GM19455 (cell line): ENCODE results near the gene DDR1.
"Not testable (repeated sequence)": the region's sequence is repeated elsewhere in the genome, so short reads cannot be mapped to it uniquely, and the experiment has no call there.

Source experiments
- ATAC-seq: cut with Tn5 transposase; IDR thresholded peaks from one replicate; pipeline ENCODE4 v1.9.1; 2021; ENCODE audit not compliant: unreplicated experiment

The DDR1 gene

DNA sequence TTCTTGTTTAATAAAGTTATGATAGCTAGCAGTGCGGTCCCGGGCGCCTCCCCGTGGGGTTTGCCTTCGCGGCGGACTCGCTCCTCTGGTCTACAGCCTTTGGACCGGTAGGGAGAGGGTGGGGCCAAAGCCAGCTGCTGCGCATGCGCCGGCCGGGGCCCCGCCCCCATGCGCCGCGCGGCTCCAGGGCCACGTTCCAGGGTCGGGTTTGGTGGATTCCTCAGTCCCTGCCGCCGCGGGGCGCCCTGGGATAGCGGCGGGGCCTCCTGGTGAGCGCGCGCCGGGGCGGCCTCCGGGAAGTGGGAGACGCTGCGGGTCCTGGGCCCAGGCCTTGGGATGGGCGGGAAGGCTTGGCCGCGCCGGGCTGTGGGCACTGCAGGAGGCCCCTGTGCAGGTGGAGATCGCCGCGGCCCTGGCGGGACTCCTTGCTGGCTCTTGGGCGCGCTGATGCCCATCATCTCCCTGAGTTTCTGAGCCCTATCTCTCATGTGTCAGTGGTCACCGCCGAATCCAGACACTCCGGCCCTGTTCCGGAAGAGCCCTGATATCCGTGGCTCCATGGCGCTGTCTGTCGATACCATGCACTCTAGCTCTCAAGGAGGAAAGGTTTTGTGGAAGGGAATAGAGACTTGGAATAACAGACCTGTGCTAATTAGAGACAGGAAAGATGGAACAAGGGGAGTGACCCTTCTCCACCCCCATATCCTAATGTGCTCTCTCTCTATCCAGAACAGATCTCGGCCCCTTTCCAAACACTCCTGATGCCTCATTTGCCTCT lies 29.9 kb downstream of the DDR1 start, which contains the start of gene VARS2:
Gene VARS2 (plus strand): TSS at position 163 of the 778 bp plus-strand sequence. CDS start 599 bp downstream, at position 762.
- ATAC-seq: peak; percentile 81

DNA sequence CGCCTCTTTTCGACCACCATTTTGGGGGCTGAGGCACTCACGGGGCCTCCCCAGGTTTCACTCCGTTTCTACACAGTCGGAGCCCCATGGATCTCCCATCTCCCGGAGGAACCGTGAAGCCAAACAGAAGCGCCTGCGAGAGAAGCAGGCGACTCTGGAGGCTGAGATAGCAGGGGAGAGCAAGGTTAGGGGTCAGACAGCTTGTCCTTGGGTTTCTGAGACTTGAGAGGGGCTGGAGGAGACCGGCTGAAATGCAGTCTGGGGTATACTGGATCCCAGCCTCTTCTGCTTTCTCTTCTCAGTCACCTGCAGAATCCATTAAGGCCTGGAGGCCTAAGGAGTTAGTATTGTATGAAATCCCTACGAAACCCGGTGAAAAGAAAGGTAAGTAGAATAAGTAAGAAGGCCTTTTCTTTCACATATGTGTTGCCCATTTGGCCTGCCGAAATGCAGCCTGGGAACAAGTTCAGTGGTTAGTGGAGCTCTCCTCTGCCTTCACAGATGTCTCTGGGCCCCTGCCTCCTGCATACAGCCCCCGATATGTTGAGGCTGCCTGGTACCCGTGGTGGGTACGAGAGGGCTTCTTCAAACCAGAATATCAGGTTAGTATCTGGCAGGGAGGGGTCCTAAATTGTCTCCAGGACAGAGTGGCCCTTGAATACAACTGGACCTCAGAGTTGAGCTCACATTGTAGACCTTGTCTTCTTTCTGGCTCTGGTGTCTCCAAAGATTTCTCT lies 30.7 kb downstream of the DDR1 start:
- no peak for ATAC-seq

DNA sequence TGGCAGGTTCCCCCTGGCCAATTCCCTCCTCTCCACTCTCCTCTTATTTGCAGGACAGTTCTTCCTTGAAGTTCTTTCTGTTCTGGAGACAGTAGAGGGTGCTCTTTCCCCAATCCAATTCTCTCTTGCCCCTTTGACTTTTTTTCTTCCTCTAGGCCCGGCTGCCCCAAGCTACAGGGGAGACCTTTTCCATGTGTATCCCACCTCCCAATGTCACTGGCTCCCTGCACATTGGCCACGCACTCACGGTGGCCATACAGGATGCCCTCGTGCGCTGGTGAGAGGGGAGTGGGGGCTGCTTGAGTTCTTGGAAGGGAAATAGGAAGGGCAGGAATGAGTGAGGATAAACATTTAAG lies 31.2 kb downstream of the DDR1 start:
- no peak for ATAC-seq

DNA sequence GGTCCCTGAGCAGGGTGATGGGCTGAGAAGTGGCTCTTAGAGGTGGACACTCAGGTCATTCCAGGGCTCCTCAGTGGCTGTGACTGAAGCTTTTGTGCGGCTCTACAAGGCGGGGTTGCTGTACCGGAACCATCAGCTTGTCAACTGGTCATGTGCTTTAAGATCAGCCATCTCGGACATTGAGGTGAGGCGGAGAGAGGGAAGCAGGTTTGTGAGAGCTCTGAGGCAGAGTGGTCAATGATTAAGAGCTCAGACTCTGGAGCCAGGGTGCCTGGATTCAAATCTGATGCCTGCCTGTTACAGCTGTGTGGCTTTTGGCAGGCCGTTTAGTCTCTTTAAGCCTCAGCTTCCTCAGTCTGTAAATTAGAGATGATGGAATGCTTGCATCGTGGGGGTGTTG lies 32.7 kb downstream of the DDR1 start:
- ATAC-seq: no peak

DNA sequence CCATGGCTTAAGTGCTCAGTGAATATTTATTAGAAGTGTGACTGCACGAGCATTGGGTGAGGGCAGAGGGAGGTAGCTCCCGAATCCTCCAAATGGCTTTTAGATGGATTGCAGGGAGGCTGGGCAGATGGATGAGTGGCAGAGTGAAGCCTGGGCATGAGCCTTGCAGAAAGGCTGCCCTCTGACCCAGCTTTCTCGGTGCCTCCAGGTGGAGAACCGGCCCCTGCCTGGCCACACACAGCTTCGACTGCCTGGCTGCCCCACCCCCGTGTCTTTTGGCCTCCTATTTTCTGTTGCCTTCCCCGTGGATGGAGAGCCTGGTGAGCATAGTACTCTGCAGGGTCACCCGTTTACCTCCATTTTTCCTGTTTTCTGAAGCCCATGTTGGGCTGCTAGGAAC lies 33.2 kb downstream of the DDR1 start:
- no peak for ATAC-seq

DNA sequence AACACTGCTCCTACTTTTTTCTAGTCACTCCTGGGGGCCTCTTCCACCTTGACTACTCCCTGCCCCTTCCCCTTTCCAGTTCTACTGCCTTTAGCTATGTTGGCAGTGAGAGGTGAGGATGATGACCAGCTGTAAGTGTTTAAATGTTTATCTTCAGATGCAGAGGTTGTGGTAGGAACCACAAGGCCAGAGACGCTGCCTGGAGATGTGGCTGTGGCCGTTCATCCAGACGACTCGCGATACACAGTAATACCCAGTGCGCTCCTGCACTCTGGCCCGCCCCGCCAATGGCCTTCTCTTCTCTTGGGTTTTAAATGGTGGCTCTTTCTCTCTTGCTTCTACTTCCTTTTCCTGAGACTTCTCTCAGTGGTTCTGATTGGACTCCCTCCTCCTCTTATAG lies 34.4 kb downstream of the DDR1 start:
- ATAC-seq: no peak

DNA sequence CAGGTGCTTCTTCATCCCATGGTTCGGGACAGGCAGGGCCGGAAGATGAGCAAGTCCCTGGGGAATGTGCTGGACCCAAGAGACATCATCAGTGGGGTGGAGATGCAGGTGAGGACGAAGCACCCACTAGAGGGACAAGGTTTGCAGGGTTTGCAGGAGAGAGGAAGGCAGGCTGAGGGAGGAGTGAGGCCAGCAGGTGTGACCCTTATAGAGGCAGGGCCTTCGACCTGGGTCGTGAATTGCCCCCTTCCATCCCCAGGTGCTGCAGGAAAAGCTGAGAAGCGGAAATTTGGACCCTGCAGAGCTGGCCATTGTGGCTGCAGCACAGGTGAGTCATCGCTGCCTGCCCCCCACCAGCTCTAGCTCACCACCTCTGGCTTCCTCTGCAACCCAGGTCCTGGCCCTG lies 38.1 kb downstream of the DDR1 start:
- no peak for ATAC-seq

DNA sequence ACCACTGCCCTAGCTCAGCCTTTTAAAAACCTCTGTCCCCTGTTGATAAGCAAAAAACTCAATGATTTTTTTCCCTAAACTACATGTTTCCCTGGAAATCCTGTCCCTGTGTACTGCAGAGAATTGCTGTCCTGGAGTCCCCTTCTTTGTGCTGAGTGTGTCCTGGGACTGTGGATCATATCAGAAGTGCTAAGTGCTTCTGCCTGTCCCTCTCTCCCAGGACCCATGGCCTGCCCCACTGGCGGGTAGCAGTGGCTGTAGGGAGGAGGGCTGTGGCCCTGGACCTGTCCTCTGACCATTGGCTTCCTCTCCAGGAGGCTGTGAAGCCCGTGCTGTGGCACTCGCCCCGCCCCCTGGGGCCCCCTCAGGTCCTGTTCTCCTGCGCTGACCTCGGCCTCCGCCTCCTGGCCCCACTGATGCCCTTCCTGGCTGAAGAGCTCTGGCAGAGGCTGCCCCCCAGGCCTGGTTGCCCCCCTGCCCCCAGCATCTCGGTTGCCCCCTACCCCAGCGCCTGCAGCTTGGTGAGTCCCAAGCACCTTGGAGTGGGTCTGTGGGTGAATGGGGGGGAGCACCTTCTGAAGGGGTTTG lies 39.8 kb downstream of the DDR1 start:
- ATAC-seq: not testable (repeated sequence)

DNA sequence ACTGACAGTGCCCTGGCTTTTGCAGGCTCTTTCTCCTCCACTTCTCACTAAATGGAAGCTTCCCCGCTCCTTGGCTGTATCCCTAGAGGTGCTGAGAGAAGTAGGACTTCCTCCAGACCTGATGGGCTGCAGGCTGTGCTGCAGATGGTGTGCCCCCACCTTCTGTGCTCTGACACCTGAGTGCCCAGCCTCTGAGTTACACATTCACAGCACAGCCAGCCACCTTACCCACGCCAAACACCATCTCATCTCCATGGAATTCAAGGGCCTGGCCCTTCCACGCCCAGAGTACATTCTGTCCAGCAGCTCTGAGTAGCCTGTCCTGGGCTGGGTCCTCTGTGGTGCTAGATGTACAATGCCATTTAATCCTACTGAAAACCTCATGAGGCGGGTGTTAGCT lies 42.3 kb downstream of the DDR1 start:
- no peak for ATAC-seq

DNA sequence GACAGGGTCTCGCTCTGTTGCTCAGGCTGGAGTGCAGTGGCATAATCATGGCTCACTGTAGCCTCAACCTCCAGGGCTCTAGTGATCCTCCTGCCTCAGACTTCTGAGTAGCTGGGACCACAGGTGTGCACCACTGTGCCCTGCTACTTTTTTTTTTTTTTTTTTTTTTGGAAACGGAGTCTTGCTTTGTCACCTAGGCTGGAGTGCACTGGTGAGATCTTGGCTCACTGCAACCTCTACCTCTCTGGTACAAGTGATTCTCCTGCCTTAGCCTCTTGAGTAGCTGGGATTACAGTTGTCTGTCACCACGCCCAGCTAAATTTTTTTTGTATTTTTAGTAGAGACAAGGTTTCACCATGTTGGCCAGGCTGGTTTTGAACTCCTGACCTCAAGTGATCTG lies 42.8 kb downstream of the DDR1 start:
- ATAC-seq: not testable (repeated sequence)

DNA sequence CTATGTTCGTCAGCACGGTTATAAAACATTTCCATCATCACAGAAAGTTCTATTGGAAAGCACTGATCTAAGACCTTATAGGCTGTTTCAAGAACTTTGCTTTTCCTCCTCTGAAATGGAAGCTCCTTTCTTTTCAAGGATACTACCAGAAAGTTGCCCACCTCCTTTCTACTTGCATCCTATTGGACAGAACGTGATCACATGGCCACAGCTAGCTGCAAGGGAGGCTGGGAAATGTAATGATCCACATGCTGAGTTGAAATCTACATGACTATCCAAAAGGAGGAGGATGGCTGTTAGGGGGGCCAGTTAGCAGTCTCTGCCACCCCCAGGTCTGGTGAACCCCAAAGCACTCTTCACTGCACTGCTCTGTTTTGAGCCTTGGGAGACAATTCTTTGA lies 44.4 kb downstream of the DDR1 start:
- no peak for ATAC-seq

DNA sequence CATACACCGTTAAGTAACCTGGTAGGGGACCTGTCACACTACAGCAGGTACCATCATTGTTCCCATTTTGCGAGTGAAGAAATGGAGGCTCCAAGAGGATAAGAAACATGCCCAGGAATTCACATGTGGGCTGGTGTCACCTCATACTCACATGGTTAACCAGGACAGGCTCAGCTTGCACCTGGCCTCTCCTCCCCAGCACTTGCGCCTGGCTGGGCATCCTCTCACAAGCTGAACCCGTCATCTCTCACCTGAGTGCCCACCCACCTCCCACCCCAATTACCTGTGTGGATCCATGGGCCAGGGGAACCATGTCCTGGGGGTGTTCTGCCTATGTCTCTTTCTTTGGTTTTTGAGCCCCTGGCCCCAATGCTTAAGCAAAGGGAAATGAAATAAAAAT lies 46.2 kb downstream of the DDR1 start:
- no peak for ATAC-seq

DNA sequence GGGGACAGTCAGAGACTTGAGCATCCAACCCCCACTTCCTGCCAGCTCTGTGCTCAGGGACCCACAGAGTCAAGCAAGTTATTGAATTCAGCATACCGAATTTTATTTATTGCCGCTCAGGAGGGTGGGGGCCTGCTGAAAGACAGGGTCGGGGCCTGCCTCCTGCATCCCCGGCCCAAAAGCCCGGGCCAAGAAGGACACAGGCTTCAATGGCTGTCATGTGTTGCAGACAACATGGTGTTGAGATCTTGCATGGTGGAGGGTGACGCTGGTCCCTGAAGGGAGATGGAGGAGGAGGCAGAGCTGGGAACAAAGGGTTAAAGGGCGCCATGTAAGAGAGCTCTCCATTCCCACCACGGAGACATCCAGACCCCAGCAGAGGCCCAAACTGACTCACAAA lies 47.0 kb downstream of the DDR1 start:
- ATAC-seq: no peak

DNA sequence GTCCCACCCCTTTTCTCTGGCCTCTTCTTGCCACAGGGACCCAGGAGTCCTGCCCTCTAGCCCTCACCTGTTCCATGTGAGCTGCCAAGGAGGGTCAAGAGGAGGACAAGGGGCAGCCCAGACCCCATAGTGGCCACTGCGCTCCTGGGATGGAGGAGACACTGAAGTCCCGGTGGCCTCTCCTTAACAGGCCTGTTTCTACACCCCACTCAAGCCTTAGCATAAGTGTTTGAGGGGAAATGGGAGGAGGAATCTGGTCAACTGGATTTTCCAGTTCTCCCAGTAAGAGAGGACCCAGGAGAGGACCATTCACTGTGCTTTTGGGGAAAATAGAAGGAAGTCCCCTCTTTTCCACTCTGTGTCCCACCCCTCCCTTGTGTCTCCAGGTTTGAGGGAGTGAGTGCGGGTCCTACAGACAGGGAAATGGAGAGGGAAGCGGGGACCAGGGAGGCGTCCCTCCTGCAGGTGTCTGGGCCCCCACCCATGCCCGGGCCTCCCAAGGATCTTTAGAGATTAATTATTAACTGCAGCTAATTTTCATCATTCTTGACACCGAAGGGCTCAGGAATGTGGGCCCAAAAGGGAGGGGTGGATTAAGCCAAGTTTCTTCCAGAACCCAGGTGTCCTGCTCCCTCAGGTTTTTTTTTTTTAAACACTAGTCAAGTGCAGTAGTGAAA lies 47.8 kb downstream of the DDR1 start, which contains the start of gene SFTA2:
Gene SFTA2 (minus strand): TSS at position 202 of the 677 bp plus-strand sequence. CDS start 74 bp downstream, at position 128.
- ATAC-seq: no peak

DNA sequence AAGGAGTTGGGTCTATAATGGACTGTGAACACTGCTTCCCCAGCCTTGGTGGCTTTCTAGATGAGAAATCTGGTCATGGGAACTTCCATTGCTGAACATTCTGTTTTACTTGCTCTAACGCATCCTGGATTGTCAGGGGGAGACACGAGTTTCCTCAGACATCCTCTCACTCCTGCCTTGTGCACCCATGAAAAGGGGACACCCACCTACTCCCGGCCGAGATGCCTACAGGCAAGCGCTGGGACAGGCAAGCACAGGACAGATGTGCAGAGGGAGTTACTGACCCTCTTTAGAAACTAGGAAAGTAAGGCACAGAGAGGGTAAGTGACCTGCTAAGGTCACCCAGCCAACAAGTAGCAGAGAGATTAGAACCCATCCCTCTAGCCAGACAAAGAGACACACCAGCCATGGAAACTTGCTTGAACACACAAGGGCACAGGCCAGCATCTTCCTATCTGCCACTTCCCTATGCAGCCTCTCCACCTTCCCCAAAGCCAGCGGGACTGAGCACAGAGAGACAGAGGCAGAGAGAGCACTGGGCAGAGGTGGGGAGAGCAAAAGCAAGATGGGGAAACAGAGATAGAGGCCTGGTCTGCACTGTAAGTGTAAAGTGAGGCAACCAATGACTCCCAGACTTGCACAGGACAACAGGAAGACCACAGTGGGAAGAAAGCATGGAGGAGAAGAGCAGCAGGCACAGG lies 48.5 kb downstream of the DDR1 start:
- no peak for ATAC-seq

DNA sequence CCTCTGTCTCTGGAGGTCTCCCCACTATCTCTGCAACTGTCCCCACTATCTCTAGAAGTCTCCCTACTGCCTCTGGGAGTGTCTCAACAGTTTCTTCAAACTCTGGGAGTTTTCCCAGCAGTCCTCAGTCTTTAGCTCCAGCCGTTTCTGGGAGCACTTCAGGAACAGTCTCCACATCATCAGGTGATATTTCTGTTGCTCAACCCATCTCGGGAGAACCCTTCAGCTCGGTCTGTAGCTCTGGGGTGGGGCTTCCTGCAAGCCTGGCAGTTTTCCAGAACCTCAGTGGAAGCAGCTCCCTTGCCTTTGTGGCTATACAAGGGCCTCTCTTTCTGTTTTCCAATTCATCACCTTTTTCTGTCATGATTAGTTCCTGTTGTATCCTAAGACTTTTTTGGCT lies 50.7 kb downstream of the DDR1 start:
- ATAC-seq: no peak

DNA sequence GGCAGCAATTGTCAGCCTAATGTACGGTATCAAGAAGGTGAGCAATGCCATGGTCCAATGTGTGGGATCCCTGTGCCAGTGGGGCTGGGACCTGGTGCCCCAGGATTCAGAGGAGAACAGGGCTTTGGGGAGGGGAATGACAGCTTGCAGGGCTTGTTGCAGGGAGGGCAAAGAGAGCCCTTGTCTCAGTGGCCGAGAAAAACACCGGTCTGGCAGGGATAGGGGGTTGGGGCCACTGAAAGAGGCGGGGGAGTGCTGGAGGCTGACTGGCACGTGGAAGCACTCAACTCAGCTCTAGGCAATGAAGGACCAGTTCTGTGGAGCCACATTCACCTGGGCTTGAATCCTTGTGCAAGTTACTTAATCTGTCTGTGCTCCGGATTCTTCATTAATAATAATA lies 52.9 kb downstream of the DDR1 start:
- ATAC-seq: no peak

DNA sequence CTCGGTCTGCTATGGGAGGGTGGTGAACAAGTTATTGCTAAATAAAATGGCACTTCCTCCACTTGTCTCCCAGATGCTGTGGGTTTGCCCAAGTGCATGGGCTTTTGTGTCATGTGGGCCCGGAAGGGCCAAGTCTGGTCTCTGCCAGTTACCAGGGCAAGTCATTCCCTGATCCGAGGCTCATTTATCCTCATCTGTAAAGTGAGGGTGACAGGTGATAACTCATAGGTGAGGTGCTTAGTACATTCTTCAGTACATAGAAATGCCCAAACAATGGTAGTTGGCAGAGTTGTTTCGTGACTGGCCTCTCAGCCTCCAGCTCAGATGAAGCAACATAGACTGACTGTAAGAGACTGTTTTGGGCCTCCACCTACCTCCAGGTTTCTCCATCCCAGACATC lies 54.4 kb downstream of the DDR1 start:
- ATAC-seq: no peak

DNA sequence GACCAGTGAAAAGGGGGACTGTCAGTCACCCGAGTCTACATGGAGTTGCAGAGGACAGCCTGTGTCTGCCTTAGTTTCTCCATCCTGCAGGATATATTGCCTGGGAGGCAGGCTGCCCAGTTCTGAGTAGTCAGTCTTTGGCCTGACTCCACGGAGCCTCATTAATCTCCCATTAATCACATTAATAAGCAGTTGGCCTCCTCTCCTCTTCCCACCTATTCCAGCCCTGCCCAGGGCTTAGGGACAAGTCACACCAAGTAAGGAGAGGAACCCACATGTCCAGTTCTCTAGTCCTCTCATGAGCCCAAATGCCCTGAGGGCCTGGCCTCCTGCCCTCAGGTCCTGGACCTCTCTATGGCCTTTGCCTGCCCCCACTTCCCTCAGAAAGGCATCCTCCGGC lies 55.2 kb downstream of the DDR1 start:
- no peak for ATAC-seq

DNA sequence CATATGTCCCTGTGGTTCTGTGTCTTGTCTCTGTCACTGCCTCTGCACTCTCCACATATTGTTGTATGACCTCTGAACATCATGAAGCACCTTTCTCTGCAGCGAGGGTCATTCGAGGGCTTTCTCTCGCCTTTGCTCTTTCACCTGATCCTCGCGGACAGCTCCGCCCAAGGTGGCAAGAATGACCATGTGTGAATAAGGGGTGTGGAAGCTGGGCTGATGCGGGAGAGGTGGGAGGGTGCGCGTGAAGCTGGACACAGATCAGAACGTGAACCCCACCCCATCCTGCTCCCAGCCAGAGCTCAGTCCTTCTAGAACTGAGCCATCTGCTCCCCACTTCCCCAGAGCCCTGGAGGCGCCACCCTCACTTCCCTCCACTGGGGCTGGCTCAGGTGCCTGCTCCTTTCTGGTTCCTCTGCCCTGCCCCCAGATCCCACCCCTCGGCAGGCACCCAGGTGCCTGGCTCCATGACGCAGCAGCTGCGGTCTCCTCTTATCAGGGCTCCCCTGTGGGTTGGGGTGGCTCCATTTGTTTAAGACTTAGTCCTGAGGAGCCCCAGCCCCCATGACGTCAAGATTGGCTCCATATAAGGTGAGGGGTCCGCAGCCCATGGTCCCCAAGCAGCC lies 56.2 kb downstream of the DDR1 start, which contains the start of gene MUCL3:
Gene MUCL3 (plus strand): TSS at position 613 of the 626 bp plus-strand sequence. CDS start 27 bp downstream, outside the sequence.
- ATAC-seq: no peak
